Rectal smooth muscle tissue (tissue), 1 donor: ENCODE data around the gene KIT.

Source experiments
- H3K27ac ChIP-seq: one replicate; pipeline ENCODE4 v1.7.0; 2013; ENCODE audit warnings: low read depth, low read length, inconsistent platforms
- H3K27me3 ChIP-seq: one replicate; pipeline ENCODE4 v1.7.0; 2013; ENCODE audit warnings: low read length; ENCODE audit not compliant: control insufficient read depth, insufficient read depth
- H3K36me3 ChIP-seq: one replicate; pipeline ENCODE4 v1.7.0; 2013; ENCODE audit warnings: low read length; ENCODE audit not compliant: control insufficient read depth, insufficient read depth
- H3K4me1 ChIP-seq: one replicate; pipeline ENCODE4 v1.7.0; 2013; ENCODE audit warnings: low read length; ENCODE audit not compliant: control insufficient read depth, insufficient read depth
- H3K4me3 ChIP-seq: one replicate; pipeline ENCODE4 v1.7.0; 2013; ENCODE audit warnings: low read length
- H3K9ac ChIP-seq: one replicate; pipeline ENCODE4 v1.7.0; 2013; ENCODE audit warnings: low read length

The KIT gene

DNA sequence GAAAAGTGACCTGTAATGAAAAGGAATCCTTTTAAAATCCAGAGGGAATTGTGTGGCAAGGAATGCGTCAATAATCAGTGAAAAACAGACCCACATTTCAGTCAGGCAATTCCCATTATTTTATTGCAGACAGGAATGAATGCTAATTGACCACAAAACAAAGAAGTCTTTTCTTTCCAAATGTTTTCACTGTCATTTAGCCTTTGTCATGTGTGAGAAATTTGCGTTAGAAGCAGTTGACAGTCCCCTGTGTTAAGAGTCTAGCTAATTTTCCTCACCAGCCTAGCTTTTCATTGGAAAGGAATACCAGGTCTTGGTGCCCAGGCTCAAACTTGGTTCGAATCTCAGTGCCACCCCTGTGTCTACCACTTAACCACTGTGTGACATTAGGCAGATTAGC is 83.4 kb downstream of the KIT start:
- no peak overlapping the region for H3K4me3 ChIP-seq
- no peaks in the 10 kb centered on the region for H3K27me3 ChIP-seq
- H3K4me1 ChIP-seq, result no peaks in the 10 kb centered on the region
- no peaks in the 10 kb centered on the region for H3K36me3 ChIP-seq
- H3K9ac ChIP-seq, result no peak overlapping the region
- H3K27ac ChIP-seq, result no peak overlapping the region

GRCh38 chr4:54742636-54743399 is 85.1 kb downstream of the KIT start:
- Histone ChIP-seq H3K27me3 (no peaks in the 10 kb centered on the region), H3K4me1 (no peaks in the 10 kb centered on the region), H3K36me3 (no peaks in the 10 kb centered on the region), H3K4me3 (no peak overlapping the region), H3K27ac (no peak overlapping the region), H3K9ac (no peak overlapping the region)

GRCh38 chr4:54743562-54743961 is 85.8 kb downstream of the KIT start:
- no peak overlapping the region for H3K9ac ChIP-seq
- no peaks in the 10 kb centered on the region for H3K36me3 ChIP-seq

DNA sequence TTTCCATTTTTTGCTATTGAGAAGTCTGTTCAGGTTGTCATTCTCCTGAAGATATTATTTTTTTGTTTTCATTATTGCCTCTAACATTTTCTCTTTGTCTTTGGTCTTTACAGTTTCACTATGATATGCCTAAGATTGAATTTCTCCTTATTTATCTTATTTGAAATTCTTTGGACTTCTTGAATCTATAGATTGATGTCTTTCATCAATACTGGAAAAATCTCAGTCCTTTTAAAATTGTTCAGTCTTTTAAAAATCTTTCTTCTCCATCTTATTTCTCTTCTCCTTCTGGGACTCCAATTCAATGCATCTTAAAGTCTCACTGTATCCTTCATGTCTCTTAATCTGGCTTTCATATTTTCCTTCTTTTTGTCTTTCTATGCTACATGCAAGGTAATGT is 86.7 kb downstream of the KIT start:
- no peak overlapping the region for H3K4me3 ChIP-seq
- no peak overlapping the region for H3K27ac ChIP-seq
- no peak overlapping the region for H3K9ac ChIP-seq
- no peaks in the 10 kb centered on the region for H3K36me3 ChIP-seq
- no peaks in the 10 kb centered on the region for H3K4me1 ChIP-seq
- no peaks in the 10 kb centered on the region for H3K27me3 ChIP-seq

More at GRCh38 chr4:54743562-54743961, 85.8 kb downstream of the KIT start:
- no peaks in the 10 kb centered on the region for H3K27me3 ChIP-seq
- no peak overlapping the region for H3K4me3 ChIP-seq
- H3K4me1 ChIP-seq, result no peaks in the 10 kb centered on the region
- H3K27ac ChIP-seq, result no peak overlapping the region

DNA sequence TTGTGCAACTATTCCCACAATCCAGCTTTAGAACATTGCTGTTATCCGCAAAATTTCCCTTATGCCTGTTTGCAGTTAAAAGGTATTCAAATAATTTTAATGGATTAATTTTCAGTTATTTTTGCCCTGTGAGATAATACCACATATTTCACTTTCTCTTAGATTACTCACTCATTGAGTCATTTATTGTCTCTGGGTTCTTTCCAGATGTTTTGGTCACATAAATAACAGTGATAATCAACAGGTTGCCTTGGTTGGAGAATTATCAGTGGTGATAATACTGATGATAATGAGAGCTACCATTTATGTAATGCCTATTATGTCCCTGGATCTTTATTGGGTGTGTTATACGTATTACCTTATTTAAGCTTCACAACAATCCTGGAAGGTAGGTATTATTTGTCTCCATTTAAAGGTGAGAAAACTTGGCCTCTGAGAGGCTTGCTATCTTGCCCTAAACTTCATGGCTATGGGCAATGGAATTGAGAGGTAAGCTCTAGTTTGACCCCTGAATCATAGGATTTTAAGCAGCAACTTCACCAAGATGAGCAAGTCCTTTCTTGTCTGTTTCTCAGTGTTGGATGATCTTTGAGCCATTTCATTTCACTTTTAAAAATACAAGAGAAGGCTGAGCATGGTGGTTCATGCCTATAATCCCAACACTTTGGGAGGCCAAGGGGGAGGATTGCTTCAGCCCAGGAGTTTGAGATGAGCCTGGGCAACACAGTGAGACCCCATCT is 87.4 kb downstream of the KIT start:
- Histone ChIP-seq H3K27me3 (no peaks in the 10 kb centered on the region), H3K4me3 (no peak overlapping the region), H3K36me3 (no peaks in the 10 kb centered on the region), H3K27ac (no peak overlapping the region), H3K9ac (no peak overlapping the region), H3K4me1 (no peaks in the 10 kb centered on the region)

DNA sequence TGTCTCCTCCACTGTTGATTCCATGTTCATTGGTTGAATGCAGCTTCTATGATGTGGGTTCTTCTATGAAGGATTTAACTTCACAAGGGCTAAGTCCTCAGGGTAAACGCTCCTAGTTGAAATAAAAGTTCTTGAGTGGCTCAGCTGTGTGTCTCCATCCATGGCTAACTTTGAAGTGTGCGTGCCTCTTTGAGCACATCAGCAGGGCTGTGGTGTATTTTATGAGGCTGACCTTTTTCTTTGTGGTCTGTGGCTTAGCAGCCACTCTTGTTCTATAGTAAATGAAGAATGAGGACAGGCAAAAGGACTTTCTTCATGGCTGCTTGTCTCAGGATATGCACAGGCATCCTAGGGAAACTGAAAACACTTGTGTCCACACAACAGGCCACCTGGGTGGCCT is 88.5 kb downstream of the KIT start:
- no peaks in the 10 kb centered on the region for H3K36me3 ChIP-seq
- H3K4me3 ChIP-seq, result no peak overlapping the region
- no peak overlapping the region for H3K9ac ChIP-seq
- H3K27ac ChIP-seq, result no peak overlapping the region
- no peaks in the 10 kb centered on the region for H3K4me1 ChIP-seq
- H3K27me3 ChIP-seq, result no peaks in the 10 kb centered on the region

DNA sequence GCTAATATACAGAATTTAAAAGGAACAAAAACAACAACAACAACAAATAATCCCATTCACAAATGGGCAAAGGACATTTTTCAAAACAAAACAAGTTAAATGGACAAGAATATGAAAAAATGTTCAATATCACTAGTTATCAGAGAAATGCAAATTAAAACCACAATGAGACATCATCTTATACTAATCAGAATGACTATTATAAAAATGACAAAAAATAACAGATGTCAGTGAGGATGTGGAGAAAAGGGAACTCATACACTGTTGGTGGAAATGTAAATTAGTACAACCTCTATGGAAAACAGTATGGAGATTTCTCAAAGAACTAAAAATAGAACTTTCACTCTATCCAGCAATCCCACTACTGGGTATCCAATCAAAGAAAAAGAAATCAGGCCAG is 92.6 kb downstream of the KIT start:
- Histone ChIP-seq H3K27ac (no peak overlapping the region), H3K4me1 (no peaks in the 10 kb centered on the region), H3K4me3 (no peak overlapping the region), H3K36me3 (no peaks in the 10 kb centered on the region), H3K27me3 (no peaks in the 10 kb centered on the region), H3K9ac (no peak overlapping the region)

GRCh38 chr4:54754394-54754793 is 96.6 kb downstream of the KIT start:
- Histone ChIP-seq H3K4me3 (no peak overlapping the region), H3K27me3 (no peaks in the 10 kb centered on the region), H3K9ac (no peak overlapping the region), H3K36me3 (no peaks in the 10 kb centered on the region), H3K27ac (no peak overlapping the region), H3K4me1 (no peaks in the 10 kb centered on the region)

DNA sequence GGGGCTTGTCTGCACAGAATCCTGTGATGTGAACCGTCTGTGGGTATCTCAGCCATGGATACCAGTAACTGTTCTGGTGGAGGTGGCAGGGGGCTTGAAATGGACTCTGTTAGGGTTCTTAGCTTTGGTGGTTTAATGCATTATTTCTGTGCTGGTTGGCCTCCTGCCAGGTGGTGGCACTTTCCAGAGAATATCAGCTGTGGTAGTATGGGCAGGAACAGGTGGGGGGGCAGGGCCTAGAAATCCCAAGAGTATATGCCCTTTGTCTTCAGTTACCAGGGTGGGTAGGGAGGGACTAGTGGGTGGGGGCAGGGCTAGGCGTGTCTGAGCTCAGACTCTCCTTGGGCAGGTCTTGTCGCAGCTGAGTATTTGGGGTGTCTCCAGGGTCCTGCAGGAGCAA is 106.7 kb downstream of the KIT start:
- Histone ChIP-seq H3K27ac (no peak overlapping the region), H3K36me3 (no peaks in the 10 kb centered on the region), H3K9ac (no peak overlapping the region)

GRCh38 chr4:54767376-54767775 is 109.6 kb downstream of the KIT start:
- Histone ChIP-seq H3K27me3 (no peaks in the 10 kb centered on the region), H3K27ac (no peak overlapping the region), H3K4me1 (no peaks in the 10 kb centered on the region), H3K36me3 (no peaks in the 10 kb centered on the region), H3K9ac (no peak overlapping the region), H3K4me3 (no peak overlapping the region)

More for the DNA sequence above, 106.7 kb downstream of the KIT start:
- no peaks in the 10 kb centered on the region for H3K4me1 ChIP-seq
- H3K4me3 ChIP-seq, result no peak overlapping the region
- H3K27me3 ChIP-seq, result no peaks in the 10 kb centered on the region

DNA sequence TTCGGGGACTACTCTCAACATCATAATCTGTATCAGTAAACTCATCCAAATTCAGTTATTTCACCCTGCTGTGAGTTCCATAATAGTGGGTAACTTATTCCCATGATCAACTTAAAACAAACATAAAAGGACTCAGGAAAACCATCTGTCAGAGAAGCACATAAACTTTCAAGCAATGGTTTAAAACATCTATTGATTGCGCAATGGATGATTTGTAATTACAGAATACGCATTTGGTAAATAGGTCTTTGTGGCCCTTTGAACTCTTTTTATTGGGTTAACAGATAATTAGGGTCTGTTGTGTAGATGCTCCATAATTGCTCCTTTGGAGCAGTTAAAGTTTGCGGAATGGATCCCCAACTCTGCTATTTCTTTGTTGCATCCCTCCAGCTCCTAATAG is 115.3 kb downstream of the KIT start:
- Histone ChIP-seq H3K4me1 (no peaks in the 10 kb centered on the region), H3K27ac (no peak overlapping the region), H3K27me3 (no peaks in the 10 kb centered on the region), H3K9ac (no peak overlapping the region), H3K4me3 (no peak overlapping the region), H3K36me3 (no peaks in the 10 kb centered on the region)

- Histone ChIP-seq H3K4me3 (no peak overlapping the region), H3K9ac (no peak overlapping the region), H3K27ac (no peak overlapping the region), H3K4me1 (peaks cover 2% of the 10 kb centered on the region), H3K27me3 (no peaks in the 10 kb centered on the region), H3K36me3 (no peaks in the 10 kb centered on the region)
These were observed 121.3 kb downstream of the KIT start for GRCh38 chr4:54779036-54779435.
